Measurements from ENCODE around the gene ATAD3B.
"Not testable (repeated sequence)": the region's sequence is repeated elsewhere in the genome, so short reads cannot be mapped to it uniquely, and the experiment has no call there.

The ATAD3B gene

DNA sequence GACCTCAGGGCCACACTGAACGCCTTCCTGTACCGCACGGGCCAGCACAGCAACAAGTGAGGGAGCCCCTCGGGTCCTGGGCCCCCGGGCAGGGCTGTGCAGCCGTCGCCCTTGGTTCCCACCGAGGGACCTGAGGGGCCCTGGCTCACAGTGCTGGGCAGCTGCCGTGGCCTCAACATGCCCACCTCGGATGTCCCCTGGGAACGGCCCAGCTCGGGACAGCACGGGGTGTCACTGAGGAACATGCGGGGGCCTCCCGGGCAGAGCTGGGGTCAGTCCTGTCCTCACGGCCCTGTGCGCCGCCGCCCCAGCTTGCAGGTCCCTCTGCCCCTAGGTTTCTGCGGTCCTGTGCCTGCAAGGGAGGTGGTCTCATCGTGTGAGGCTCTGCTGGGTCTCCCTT, 54.9 kb downstream of the ATAD3B start:
- H3K9ac ChIP-seq (ENCODE audit: low read depth, low read length); H3K9me3 ChIP-seq (ENCODE audit: control insufficient read depth, insufficient read depth, low read length); H3K4me1 ChIP-seq (ENCODE audit: control insufficient read depth, insufficient read depth, low read length); H3K27me3 ChIP-seq (ENCODE audit: control insufficient read depth, insufficient read depth, low read length); H3K4me3 ChIP-seq (ENCODE audit: low read depth, low read length): not testable (repeated sequence)
- H3K36me3 ChIP-seq (ENCODE audit: control insufficient read depth, insufficient read depth, low read length), result peaks cover 35% of the 10 kb centered on the region

DNA sequence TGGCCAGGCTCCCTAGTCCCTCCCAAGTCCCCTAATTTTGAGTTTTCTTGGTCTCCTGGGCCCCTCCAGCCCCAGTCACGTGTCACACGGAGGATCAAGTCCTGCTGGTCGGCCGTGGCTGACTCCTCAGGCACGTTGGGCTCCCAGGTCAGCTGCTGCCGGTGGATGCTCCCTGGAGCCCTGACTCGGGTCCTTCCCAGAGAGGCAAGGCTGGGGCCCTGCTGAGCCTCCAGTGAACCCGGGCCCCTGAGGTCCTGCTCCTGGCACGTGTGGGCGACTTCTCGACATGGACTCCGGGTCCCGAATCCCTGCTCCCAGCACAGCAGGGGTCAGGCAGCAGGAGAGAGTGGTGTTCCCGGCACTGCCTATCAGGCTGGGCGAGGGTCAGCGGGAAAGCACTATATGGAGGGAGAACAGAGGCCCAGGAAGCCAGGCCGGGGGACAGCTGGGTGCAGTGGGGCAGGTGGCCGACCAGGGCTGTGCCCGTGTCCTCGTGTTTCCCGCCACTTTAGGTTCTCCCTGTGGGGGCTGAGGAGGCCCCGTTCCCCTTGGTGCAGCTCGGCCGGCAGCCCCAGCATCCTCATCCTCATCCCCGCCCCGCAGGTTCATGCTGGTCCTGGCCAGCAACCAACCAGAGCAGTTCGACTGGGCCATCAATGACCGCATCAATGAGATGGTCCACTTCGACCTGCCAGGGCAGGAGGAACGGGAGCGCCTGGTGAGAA, 55.7 kb downstream of the ATAD3B start:
- H3K9me3 ChIP-seq (ENCODE audit: control insufficient read depth, insufficient read depth, low read length), result no peaks in the 10 kb centered on the region
- H3K4me3 ChIP-seq (ENCODE audit: low read depth, low read length), result no peak overlapping the region
- peaks cover 33% of the 10 kb centered on the region for H3K36me3 ChIP-seq (ENCODE audit: control insufficient read depth, insufficient read depth, low read length)
- H3K4me1 ChIP-seq (ENCODE audit: control insufficient read depth, insufficient read depth, low read length), result no peaks in the 10 kb centered on the region
- H3K9ac ChIP-seq (ENCODE audit: low read depth, low read length), result no peak overlapping the region
- no peaks in the 10 kb centered on the region for H3K27me3 ChIP-seq (ENCODE audit: control insufficient read depth, insufficient read depth, low read length)

DNA sequence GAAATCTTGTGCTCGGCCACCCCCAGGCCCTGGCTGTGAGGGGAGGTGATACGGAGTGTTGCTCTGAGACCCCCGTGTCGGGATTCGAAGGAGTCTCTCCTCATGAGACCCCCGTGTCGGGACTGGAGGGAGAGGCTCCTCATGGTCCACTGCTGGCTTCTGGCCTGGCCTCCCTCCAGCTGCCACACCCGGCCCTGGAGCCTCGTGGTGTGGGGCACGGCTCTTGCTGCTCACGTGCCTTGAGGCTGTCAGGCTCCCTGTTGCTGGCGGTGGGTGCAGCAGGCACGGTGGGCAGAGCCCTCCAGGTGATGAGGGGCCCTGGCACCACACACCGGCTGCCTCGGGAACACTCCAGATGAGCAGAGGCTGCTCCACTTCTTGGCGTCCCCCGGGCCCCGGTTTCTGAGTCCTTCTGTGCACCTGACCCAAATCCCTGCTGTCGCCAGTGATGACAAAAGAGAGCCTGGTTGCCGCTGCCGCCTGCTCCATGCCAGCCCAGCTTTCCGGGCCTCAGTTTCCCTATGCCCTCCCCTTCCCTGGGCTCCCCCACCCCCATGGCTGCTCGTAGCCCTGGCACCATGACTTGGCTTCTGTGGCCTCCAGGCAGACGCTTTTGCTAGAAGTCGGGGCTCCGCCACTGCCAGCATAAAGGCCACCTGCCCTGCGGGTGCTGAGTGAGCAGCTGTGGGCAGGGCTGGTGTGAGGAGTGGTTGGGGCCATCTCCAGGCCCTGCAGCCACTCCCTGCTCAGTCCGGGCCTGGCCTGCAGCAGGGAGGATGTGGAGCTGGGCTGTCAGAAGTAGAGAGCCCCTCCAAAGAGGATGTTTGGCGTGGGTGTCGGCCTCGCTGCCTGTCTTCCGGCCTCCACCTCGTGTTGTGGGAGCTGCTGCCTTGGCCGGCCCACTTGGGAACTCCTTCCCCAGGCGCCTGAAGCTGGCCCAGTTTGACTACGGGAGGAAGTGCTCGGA, 57.0 kb downstream of the ATAD3B start:
- H3K4me1 ChIP-seq (ENCODE audit: control insufficient read depth, insufficient read depth, low read length), result no peaks in the 10 kb centered on the region
- no peak overlapping the region for H3K4me3 ChIP-seq (ENCODE audit: low read depth, low read length)
- H3K9ac ChIP-seq (ENCODE audit: low read depth, low read length), result no peak overlapping the region
- peaks cover 29% of the 10 kb centered on the region for H3K36me3 ChIP-seq (ENCODE audit: control insufficient read depth, insufficient read depth, low read length)
- no peaks in the 10 kb centered on the region for H3K9me3 ChIP-seq (ENCODE audit: control insufficient read depth, insufficient read depth, low read length)
- no peaks in the 10 kb centered on the region for H3K27me3 ChIP-seq (ENCODE audit: control insufficient read depth, insufficient read depth, low read length)

DNA sequence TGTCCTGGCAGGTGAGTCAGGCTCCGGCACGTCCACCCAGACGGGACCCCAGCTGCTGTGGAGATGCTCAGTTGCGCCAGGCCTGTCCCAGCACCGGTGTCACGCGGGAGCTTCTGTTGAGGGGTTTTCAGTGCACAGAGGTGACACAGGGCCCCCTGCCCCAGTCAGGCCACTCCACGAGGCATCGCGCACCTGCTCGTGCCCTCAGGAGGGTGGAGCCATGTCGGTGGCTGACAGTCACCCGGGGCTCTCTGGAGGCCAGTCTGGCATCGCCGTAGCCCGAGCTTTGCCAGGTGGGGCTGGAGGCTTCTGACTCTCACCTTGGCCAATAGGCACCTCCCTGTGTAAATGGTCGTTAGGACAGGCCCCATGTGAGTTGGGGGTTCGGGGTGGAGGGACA, 57.8 kb downstream of the ATAD3B start:
- Histone ChIP-seq H3K9me3 (ENCODE audit: control insufficient read depth, insufficient read depth, low read length) (no peaks in the 10 kb centered on the region), H3K9ac (ENCODE audit: low read depth, low read length) (no peak overlapping the region), H3K27me3 (ENCODE audit: control insufficient read depth, insufficient read depth, low read length) (no peaks in the 10 kb centered on the region), H3K36me3 (ENCODE audit: control insufficient read depth, insufficient read depth, low read length) (peaks cover 26% of the 10 kb centered on the region), H3K4me3 (ENCODE audit: low read depth, low read length) (no peak overlapping the region), H3K4me1 (ENCODE audit: control insufficient read depth, insufficient read depth, low read length) (no peaks in the 10 kb centered on the region)

DNA sequence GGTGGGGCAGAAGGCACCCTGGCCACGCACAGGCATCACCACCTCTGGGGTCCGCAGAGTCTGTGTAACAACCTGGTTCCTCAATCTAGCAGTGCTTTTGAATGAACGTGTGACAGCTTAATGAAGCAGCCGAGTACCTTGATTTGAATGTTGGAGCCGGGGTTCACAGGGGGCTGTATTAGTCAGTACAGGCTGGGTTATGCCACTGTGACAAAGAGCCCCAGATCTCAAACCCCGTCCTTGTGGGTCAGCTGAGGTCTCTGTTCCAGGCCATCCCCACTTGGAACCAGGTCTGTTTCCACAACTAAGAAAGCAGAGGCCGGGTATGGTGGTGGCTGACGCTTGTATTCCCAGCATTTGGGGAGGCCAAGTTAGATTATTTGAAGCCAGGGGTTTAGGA, 58.4 kb downstream of the ATAD3B start:
- no peak overlapping the region for H3K4me3 ChIP-seq (ENCODE audit: low read depth, low read length)
- H3K9me3 ChIP-seq (ENCODE audit: control insufficient read depth, insufficient read depth, low read length), result no peaks in the 10 kb centered on the region
- H3K36me3 ChIP-seq (ENCODE audit: control insufficient read depth, insufficient read depth, low read length), result peaks cover 26% of the 10 kb centered on the region
- H3K9ac ChIP-seq (ENCODE audit: low read depth, low read length), result no peak overlapping the region
- no peaks in the 10 kb centered on the region for H3K27me3 ChIP-seq (ENCODE audit: control insufficient read depth, insufficient read depth, low read length)
- no peaks in the 10 kb centered on the region for H3K4me1 ChIP-seq (ENCODE audit: control insufficient read depth, insufficient read depth, low read length)

DNA sequence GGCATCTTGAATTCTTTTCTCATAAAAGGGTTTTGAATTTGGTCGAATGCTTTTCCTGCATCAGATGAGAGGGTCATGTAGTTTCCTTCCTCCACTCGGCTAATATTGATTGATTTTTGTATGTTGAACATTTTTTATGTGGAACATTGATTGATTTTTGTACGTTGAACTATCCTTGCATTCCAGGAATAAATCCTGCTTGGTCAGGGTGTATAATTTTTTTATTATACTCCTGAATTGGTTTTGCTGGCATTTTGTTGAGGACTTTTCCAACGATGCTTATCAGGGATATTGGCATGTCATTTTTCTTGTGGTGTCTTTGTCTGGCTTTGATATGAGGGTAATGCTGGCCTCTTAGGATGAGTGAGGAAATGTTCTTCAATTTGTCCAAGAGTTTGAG, 60.4 kb downstream of the ATAD3B start:
- H3K9ac ChIP-seq (ENCODE audit: low read depth, low read length), result no peak overlapping the region
- no peaks in the 10 kb centered on the region for H3K9me3 ChIP-seq (ENCODE audit: control insufficient read depth, insufficient read depth, low read length)
- H3K4me3 ChIP-seq (ENCODE audit: low read depth, low read length), result no peak overlapping the region
- no peaks in the 10 kb centered on the region for H3K27me3 ChIP-seq (ENCODE audit: control insufficient read depth, insufficient read depth, low read length)
- peaks cover 22% of the 10 kb centered on the region for H3K36me3 ChIP-seq (ENCODE audit: control insufficient read depth, insufficient read depth, low read length)
- no peaks in the 10 kb centered on the region for H3K4me1 ChIP-seq (ENCODE audit: control insufficient read depth, insufficient read depth, low read length)

DNA sequence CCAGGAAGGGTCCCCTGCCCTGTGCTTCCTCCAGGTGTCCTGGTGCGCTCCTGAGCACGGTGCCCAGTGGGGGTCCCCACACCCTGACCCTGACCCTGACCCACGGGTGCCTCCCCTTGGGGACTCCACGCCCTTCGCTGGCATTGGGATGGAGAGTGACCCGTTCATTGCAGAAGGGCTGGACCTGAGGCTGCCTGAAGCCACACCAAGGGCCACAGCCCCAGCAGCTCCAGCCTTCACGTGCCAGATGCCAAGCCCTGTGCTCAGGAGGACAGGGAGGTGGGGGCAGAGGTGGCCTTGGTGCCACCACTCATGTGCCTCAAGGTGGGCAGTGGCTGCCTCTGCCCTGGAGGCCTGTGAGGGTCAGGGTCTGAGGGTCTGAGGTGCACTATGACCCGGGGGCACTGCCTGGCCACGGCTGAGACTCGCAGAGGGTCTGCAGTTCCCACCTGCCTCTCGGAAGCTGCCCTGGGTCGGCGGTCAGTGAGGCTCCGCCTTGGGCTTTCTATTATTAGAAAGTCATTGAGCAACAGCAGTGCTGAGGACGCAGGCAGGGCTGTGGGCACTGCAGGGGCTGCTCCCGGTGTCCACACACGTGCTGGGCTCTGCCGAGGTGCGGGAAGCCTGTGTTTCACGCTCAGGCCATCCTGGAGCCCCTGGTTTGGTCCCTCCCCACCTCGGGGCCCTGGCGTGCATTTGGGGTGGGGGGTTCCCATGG, 61.8 kb downstream of the ATAD3B start:
- H3K9me3 ChIP-seq (ENCODE audit: control insufficient read depth, insufficient read depth, low read length); H3K4me3 ChIP-seq (ENCODE audit: low read depth, low read length); H3K9ac ChIP-seq (ENCODE audit: low read depth, low read length); H3K27me3 ChIP-seq (ENCODE audit: control insufficient read depth, insufficient read depth, low read length); H3K4me1 ChIP-seq (ENCODE audit: control insufficient read depth, insufficient read depth, low read length): not testable (repeated sequence)
- H3K36me3 ChIP-seq (ENCODE audit: control insufficient read depth, insufficient read depth, low read length), result peaks cover 15% of the 10 kb centered on the region

DNA sequence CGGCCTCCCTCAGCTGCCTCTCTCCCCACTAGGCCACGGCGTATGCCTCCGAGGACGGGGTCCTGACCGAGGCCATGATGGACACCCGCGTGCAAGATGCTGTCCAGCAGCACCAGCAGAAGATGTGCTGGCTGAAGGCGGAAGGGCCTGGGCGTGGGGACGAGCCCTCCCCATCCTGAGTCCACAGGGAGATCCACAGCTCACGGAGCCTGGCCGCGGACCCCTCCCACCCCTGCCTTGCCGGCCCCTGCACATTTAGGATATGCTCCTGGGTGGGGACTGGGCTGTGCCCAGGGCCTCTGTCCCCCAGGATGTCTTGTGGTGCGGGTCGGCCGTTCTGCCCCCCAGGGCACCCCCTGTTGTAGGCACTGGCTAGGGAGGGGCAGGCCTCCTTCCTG, 62.3 kb downstream of the ATAD3B start:
- H3K9ac ChIP-seq (ENCODE audit: low read depth, low read length); H3K4me1 ChIP-seq (ENCODE audit: control insufficient read depth, insufficient read depth, low read length); H3K27me3 ChIP-seq (ENCODE audit: control insufficient read depth, insufficient read depth, low read length); H3K4me3 ChIP-seq (ENCODE audit: low read depth, low read length); H3K9me3 ChIP-seq (ENCODE audit: control insufficient read depth, insufficient read depth, low read length): not testable (repeated sequence)
- peaks cover 19% of the 10 kb centered on the region for H3K36me3 ChIP-seq (ENCODE audit: control insufficient read depth, insufficient read depth, low read length)

DNA sequence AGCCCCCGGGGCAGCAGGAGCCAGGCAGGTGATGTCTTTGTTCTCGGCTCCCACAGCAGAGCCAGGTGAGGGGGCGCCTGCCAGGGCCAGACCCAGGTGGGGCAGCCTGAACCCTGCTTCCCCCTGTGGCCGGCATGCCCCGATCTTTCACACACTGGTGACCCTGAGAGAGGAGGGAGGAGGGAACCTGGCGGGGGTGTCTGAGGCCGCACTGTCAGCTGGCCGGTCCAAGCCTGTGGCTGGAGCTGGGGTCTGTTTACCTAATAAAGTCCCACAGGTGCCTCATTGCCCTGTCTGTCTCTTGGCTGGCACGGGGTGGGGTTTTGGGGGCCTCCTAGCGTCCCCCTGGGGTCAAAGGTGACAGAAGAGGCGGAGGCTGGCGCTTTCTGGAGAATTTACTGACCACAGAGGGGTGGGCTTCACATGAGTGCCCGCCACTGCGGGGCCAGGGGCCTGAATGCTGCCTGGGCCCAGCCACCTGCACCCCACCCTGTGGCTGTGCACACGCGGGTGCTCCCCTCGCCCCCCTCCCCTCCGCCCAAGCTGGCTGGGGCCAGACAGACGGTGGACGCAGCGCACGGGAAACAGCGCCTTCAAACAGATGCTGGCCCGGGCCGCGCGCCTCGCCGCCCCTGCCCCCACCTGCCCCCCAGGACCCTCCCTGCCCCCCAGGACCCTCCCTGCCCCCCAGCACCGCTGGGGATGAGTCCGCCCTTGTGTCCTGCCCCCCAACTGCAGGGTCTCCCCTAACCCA, 63.0 kb downstream of the ATAD3B start:
- Histone ChIP-seq H3K36me3 (ENCODE audit: control insufficient read depth, insufficient read depth, low read length) (peaks cover 13% of the 10 kb centered on the region), H3K4me3 (ENCODE audit: low read depth, low read length) (no peak overlapping the region), H3K27me3 (ENCODE audit: control insufficient read depth, insufficient read depth, low read length) (no peaks in the 10 kb centered on the region), H3K9me3 (ENCODE audit: control insufficient read depth, insufficient read depth, low read length) (no peaks in the 10 kb centered on the region), H3K4me1 (ENCODE audit: control insufficient read depth, insufficient read depth, low read length) (no peaks in the 10 kb centered on the region), H3K9ac (ENCODE audit: low read depth, low read length) (no peak overlapping the region)

DNA sequence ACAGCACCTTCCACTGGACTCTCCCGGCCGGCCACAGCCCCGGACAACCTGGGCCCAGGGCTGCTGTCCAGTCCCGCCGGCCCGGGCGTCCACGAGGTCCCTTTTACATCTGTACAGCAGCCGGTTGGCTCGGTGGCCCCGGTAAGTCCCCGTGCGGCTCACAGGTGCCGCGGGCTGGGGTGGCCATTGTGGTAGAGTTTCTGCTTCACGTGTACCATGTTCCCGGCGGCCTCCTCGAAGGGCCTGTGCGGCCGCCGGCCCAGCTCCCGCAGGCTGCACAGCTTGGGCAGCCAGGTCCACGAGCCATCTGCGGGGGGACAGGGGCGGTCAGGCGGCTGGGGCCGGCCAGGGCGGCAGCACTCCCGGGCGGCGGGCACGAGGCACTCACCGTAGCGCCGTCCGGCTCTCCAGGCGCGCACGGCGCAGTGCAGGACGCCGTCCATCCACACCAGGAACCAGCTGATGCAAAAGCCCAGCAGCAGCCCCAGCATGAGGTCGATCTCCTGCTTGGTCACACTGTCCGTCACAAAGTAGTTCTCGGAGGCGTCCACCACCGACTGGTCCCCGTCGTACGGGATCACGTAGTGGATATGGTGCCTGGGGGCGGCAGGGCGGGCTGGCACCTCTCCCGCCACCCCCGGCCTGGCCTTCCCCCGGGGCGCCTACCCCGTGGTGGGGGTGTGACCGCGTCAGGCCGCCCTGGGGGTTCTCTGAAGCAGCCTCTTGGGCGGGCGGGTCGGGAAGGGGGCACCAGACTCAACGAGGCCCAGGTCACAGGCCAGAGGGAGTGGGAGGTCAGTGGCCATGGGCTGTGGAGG, 63.8 kb downstream of the ATAD3B start:
- no peak overlapping the region for H3K4me3 ChIP-seq (ENCODE audit: low read depth, low read length)
- H3K27me3 ChIP-seq (ENCODE audit: control insufficient read depth, insufficient read depth, low read length), result no peaks in the 10 kb centered on the region
- no peaks in the 10 kb centered on the region for H3K9me3 ChIP-seq (ENCODE audit: control insufficient read depth, insufficient read depth, low read length)
- H3K9ac ChIP-seq (ENCODE audit: low read depth, low read length), result no peak overlapping the region
- H3K4me1 ChIP-seq (ENCODE audit: control insufficient read depth, insufficient read depth, low read length), result no peaks in the 10 kb centered on the region
- H3K36me3 ChIP-seq (ENCODE audit: control insufficient read depth, insufficient read depth, low read length), result peaks cover 9% of the 10 kb centered on the region

Measured in iPS-15b (cell line).